ENCODE data around the gene SERPINB11.

DNA sequence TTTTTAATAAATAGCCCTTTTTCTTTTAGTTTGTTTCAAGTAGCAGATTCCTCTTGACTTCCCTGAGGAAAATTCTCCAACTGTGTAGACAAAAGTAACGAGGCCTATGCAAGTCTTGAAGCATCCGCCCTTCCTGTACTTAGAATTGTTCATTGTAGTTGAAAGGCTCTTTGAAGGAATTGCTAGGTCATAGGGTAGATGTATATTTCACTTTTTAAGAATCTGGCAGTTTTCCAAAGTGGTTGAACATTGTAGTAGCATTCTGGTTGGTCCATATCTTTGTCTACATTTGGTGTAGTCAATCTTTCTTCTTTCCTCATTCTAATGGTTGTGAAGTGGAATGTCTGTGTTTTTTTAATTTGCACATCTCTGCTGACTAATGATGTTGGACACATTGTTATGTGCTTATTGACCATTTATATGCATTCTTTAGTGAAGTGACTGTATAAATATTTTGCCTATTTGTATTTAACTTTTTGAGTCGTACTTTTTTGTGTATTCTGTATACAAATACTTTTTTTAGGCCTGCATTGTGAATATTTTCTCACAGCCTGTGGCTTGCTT is 5.6 kb upstream of the SERPINB11 start:
- TF ChIP-seq, protein P1, sequence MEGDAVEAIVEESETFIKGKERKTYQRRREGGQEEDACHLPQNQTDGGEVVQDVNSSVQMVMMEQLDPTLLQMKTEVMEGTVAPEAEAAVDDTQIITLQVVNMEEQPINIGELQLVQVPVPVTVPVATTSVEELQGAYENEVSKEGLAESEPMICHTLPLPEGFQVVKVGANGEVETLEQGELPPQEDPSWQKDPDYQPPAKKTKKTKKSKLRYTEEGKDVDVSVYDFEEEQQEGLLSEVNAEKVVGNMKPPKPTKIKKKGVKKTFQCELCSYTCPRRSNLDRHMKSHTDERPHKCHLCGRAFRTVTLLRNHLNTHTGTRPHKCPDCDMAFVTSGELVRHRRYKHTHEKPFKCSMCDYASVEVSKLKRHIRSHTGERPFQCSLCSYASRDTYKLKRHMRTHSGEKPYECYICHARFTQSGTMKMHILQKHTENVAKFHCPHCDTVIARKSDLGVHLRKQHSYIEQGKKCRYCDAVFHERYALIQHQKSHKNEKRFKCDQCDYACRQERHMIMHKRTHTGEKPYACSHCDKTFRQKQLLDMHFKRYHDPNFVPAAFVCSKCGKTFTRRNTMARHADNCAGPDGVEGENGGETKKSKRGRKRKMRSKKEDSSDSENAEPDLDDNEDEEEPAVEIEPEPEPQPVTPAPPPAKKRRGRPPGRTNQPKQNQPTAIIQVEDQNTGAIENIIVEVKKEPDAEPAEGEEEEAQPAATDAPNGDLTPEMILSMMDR (IDR thresholded peaks at IDR 0.05; ENCODE audit: low read depth, low read length, missing input control) = no peak
- TF ChIP-seq MAX (IDR thresholded peaks at IDR 0.05) (no peak), RAD21 (IDR thresholded peaks at IDR 0.05) (no peak), SP1 (IDR thresholded peaks at IDR 0.05) (no peak), NR2F2 (IDR thresholded peaks at IDR 0.05) (no peak), HNF4A (conservative IDR thresholded peaks at IDR 0.05) (no peak), GABPA (IDR thresholded peaks at IDR 0.05 in 1 of 2, conservative IDR thresholded peaks at IDR 0.05 in 1 of 2) (no peak)
